Midbrain (tissue), 1 donor: ENCODE data around the gene VENTX.

ENCODE experiments used
- DNase-seq: peaks from one replicate; lab custom pipeline; 2025; lab: John Stamatoyannopoulos, UW

VENTX gene

GRCh38 chr10:133235265-133235855 is 2.3 kb upstream of the VENTX start:
- no peak for DNase-seq

- no peak for DNase-seq
Measured at GRCh38 chr10:133235932-133236331, 1.7 kb upstream of the VENTX start.

GRCh38 chr10:133236401-133237240 is 1.0 kb upstream of the VENTX start:
- no peak for DNase-seq

GRCh38 chr10:133237241-133237587 is 441 bp upstream of the VENTX start:
- no peak for DNase-seq

GRCh38 chr10:133238466-133238804 is 780 bp downstream of the VENTX start:
- DNase-seq: no peak

- no peak for DNase-seq
Measured at GRCh38 chr10:133239990-133240389, 2.3 kb downstream of the VENTX start.

GRCh38 chr10:133241501-133242205 is 4.0 kb downstream of the VENTX start:
- DNase-seq: no peak

- no peak for DNase-seq
Measured at GRCh38 chr10:133242611-133243356, 5.1 kb downstream of the VENTX start.

- no peak for DNase-seq
Measured at GRCh38 chr10:133243593-133243992, 5.9 kb downstream of the VENTX start.

- DNase-seq: no peak
Measured at GRCh38 chr10:133245439-133246235, 8.0 kb downstream of the VENTX start.

GRCh38 chr10:133246236-133246626 is 8.6 kb downstream of the VENTX start:
- no peak for DNase-seq

- no peak for DNase-seq
Measured at GRCh38 chr10:133247681-133248333, 10.2 kb downstream of the VENTX start.

GRCh38 chr10:133248334-133248715 is 10.7 kb downstream of the VENTX start:
- DNase-seq: no peak

- no peak for DNase-seq
Measured at GRCh38 chr10:133249094-133249780, 11.6 kb downstream of the VENTX start.

GRCh38 chr10:133249975-133250754 is 12.5 kb downstream of the VENTX start:
- no peak for DNase-seq

GRCh38 chr10:133251388-133252222 is 13.9 kb downstream of the VENTX start:
- no peak for DNase-seq

- no peak for DNase-seq
Measured at GRCh38 chr10:133252223-133252552, 14.5 kb downstream of the VENTX start.

GRCh38 chr10:133253361-133253955 is 15.8 kb downstream of the VENTX start:
- DNase-seq: no peak
